Measurements from ENCODE around the gene TRAPPC3. TPM values are rescaled to one million over a fixed set of nuclear protein-coding genes. Genes with fewer than 3 reads are reported as not detected.
A peak's percentile ranks its signal among the peaks of the same experiment; 100 is the strongest.
"Not testable (repeated sequence)": the region's sequence is repeated elsewhere in the genome, so short reads cannot be mapped to it uniquely, and the experiment has no call there.

TRAPPC3 gene
- total RNA-seq (10 to 100 TPM; 61.7 to 63.1 TPM), polyA plus RNA-seq (117 TPM)

- DNase-seq: peak; percentile 99 to 100 (median 99)
- Mint-ChIP-seq H3K9me3 (no peaks in the 10 kb centered on the region), H3K4me1 (peaks cover 65 to 81% (median 73%) of the 10 kb centered on the region in 3 donors), H3K4me3 (peak within 1 kb of the TSS; percentile 95 to 100 (median 99)), H3K36me3 (peaks cover 0 to 13% (median 2%) of the 10 kb centered on the region in 3 donors), H3K27ac (peak within 1 kb of the TSS; percentile 98 to 100 (median 99)), H3K27me3 (peaks cover 0 to 1% of the 10 kb centered on the region in 2 donors)
- Histone ChIP-seq H3K4me3 (ENCODE audit: low read length) (peak within 1 kb of the TSS; percentile 66), H3K9me3 (ENCODE audit: low read length) (no peaks in the 10 kb centered on the region), H3K36me3 (ENCODE audit: insufficient read depth, low read length) (no peaks in the 10 kb centered on the region), H3K4me1 (ENCODE audit: insufficient read depth, low read length) (peaks cover 56% of the 10 kb centered on the region), H3K27me3 (ENCODE audit: insufficient read depth, low read length, poor library complexity, severe bottlenecking) (no peaks in the 10 kb centered on the region), H3K27ac (ENCODE audit: low read depth, low read length) (peak within 1 kb of the TSS; percentile 87)
- ChIA-PET CTCF (interaction anchor here (0.6 to 4.2 kb wide), 34 partner anchors 8 to 1144 kb away, joined by 3 to 190 read pairs (median 4); partner anchors contain the start of genes LSM10 and THRAP3), POLR2A (interaction anchor here (0.5 to 4.0 kb wide), 15 partner anchors 11 to 401 kb away, joined by 3 to 43 read pairs (median 5); partner anchors contain the start of genes ADPRS, AGO1, SH3D21 and STK40)
Observed at GRCh38 chr1:36149237-36149972, at the start of gene TRAPPC3. Gene TRAPPC3 (minus strand): TSS chr1:36149486. CDS start chr1:36149378, 108 bp downstream.

GRCh38 chr1:36198641-36199040 is 49.4 kb upstream of the TRAPPC3 start:
- H3K4me3 Mint-ChIP-seq: no peak overlapping the region
- ChIA-PET POLR2A (no interaction called here), CTCF (no interaction called here)
- Histone ChIP-seq H3K4me3 (ENCODE audit: low read length) (no peak overlapping the region), H3K4me1 (ENCODE audit: insufficient read depth, low read length) (no peaks in the 10 kb centered on the region), H3K9me3 (ENCODE audit: low read length) (no peaks in the 10 kb centered on the region), H3K27ac (ENCODE audit: low read depth, low read length) (no peak overlapping the region), H3K27me3 (ENCODE audit: insufficient read depth, low read length, poor library complexity, severe bottlenecking) (no peaks in the 10 kb centered on the region), H3K36me3 (ENCODE audit: insufficient read depth, low read length) (no peaks in the 10 kb centered on the region)
- peaks cover 0 to 7% of the 10 kb centered on the region in 2 donors for H3K27me3 Mint-ChIP-seq
- H3K9me3 Mint-ChIP-seq: no peaks in the 10 kb centered on the region
- DNase-seq: no peak
- no peak overlapping the region for H3K27ac Mint-ChIP-seq
- H3K36me3 Mint-ChIP-seq: no peaks in the 10 kb centered on the region
- H3K4me1 Mint-ChIP-seq: no peaks in the 10 kb centered on the region

- H3K9me3 Mint-ChIP-seq; H3K27ac ChIP-seq (ENCODE audit: low read depth, low read length); H3K27ac Mint-ChIP-seq; H3K4me1 ChIP-seq (ENCODE audit: insufficient read depth, low read length); H3K36me3 ChIP-seq (ENCODE audit: insufficient read depth, low read length); H3K36me3 Mint-ChIP-seq; H3K4me1 Mint-ChIP-seq; POLR2A ChIA-PET; H3K27me3 Mint-ChIP-seq; H3K4me3 Mint-ChIP-seq; DNase-seq; H3K4me3 ChIP-seq (ENCODE audit: low read length); H3K27me3 ChIP-seq (ENCODE audit: insufficient read depth, low read length, poor library complexity, severe bottlenecking); H3K9me3 ChIP-seq (ENCODE audit: low read length): not testable (repeated sequence)
- CTCF ChIA-PET: interaction anchor here (1.0 kb wide), 1 partner anchor 48 kb away, joined by 4 read pairs; the partner anchor contains the start of gene TRAPPC3
Observed at GRCh38 chr1:36196805-36197204, 47.5 kb upstream of the TRAPPC3 start.

GRCh38 chr1:36187800-36188593 is 38.7 kb upstream of the TRAPPC3 start:
- peak; percentile 67 to 89 (median 76) for DNase-seq
- peaks cover 0 to 1% of the 10 kb centered on the region in 2 donors for H3K27me3 Mint-ChIP-seq
- Histone ChIP-seq H3K4me1 (ENCODE audit: insufficient read depth, low read length) (peaks cover 5% of the 10 kb centered on the region), H3K27me3 (ENCODE audit: insufficient read depth, low read length, poor library complexity, severe bottlenecking) (no peaks in the 10 kb centered on the region), H3K36me3 (ENCODE audit: insufficient read depth, low read length) (no peaks in the 10 kb centered on the region), H3K27ac (ENCODE audit: low read depth, low read length) (no peak overlapping the region), H3K9me3 (ENCODE audit: low read length) (no peaks in the 10 kb centered on the region), H3K4me3 (ENCODE audit: low read length) (no peak overlapping the region)
- CTCF ChIA-PET: interaction anchor here (0.6 to 9.7 kb wide), 32 partner anchors 9 to 199 kb away, joined by 3 to 190 read pairs (median 5); partner anchors contain the start of genes MAP7D1, THRAP3 and TRAPPC3
- no peaks in the 10 kb centered on the region for H3K36me3 Mint-ChIP-seq
- POLR2A ChIA-PET: interaction anchor here (1.0 to 2.0 kb wide), 4 partner anchors 32 to 98 kb away, joined by 4 to 22 read pairs (median 6); partner anchors contain the start of genes MAP7D1, THRAP3 and TRAPPC3
- H3K27ac Mint-ChIP-seq: peak overlapping the region; percentile 0 to 94 (median 86)
- peaks cover 8 to 15% (median 12%) of the 10 kb centered on the region in 3 donors for H3K4me1 Mint-ChIP-seq
- no peak overlapping the region for H3K4me3 Mint-ChIP-seq
- H3K9me3 Mint-ChIP-seq: no peaks in the 10 kb centered on the region

GRCh38 chr1:36183309-36183856 is 34.1 kb upstream of the TRAPPC3 start:
- Mint-ChIP-seq H3K4me1 (peaks cover 10 to 17% (median 15%) of the 10 kb centered on the region in 3 donors), H3K27me3 (peaks cover 0 to 1% of the 10 kb centered on the region in 2 donors), H3K36me3 (peaks cover 0 to 36% (median 6%) of the 10 kb centered on the region in 3 donors), H3K9me3 (no peaks in the 10 kb centered on the region), H3K27ac (peak overlapping the region in 5 of 8 donors; percentile 30 to 93 (median 48)), H3K4me3 (no peak overlapping the region)
- peaks cover 17% of the 10 kb centered on the region for H3K36me3 ChIP-seq (ENCODE audit: insufficient read depth, low read length)
- H3K27me3 ChIP-seq (ENCODE audit: insufficient read depth, low read length, poor library complexity, severe bottlenecking): no peaks in the 10 kb centered on the region
- no peaks in the 10 kb centered on the region for H3K9me3 ChIP-seq (ENCODE audit: low read length)
- H3K27ac ChIP-seq (ENCODE audit: low read depth, low read length): no peak overlapping the region
- CTCF ChIA-PET: interaction anchor here (0.8 to 2.8 kb wide), 10 partner anchors 11 to 102 kb away, joined by 3 to 31 read pairs (median 4); partner anchors contain the start of gene TRAPPC3
- H3K4me3 ChIP-seq (ENCODE audit: low read length): no peak overlapping the region
- peaks cover 5% of the 10 kb centered on the region for H3K4me1 ChIP-seq (ENCODE audit: insufficient read depth, low read length)
- POLR2A ChIA-PET: interaction anchor here (0.6 to 1.6 kb wide), 5 partner anchors 22 to 36 kb away, joined by 3 to 11 read pairs (median 5); partner anchors contain the start of gene MAP7D1
- DNase-seq: no peak

GRCh38 chr1:36182734-36183133 is 33.4 kb upstream of the TRAPPC3 start:
- Mint-ChIP-seq H3K9me3 (no peaks in the 10 kb centered on the region), H3K27me3 (peaks cover 0 to 1% of the 10 kb centered on the region in 2 donors), H3K4me1 (peaks cover 5 to 12% (median 9%) of the 10 kb centered on the region in 3 donors), H3K36me3 (peaks cover 0 to 39% (median 6%) of the 10 kb centered on the region in 3 donors), H3K4me3 (no peak overlapping the region), H3K27ac (peak overlapping the region in 5 of 8 donors; percentile 37 to 93 (median 46))
- ChIA-PET POLR2A (interaction anchor here (0.6 to 1.6 kb wide), 5 partner anchors 21 to 36 kb away, joined by 3 to 11 read pairs (median 5); partner anchors contain the start of gene MAP7D1), CTCF (interaction anchor here (0.7 to 2.8 kb wide), 11 partner anchors 11 to 103 kb away, joined by 3 to 31 read pairs (median 4); partner anchors contain the start of gene TRAPPC3)
- Histone ChIP-seq H3K27me3 (ENCODE audit: insufficient read depth, low read length, poor library complexity, severe bottlenecking) (no peaks in the 10 kb centered on the region), H3K36me3 (ENCODE audit: insufficient read depth, low read length) (peaks cover 18% of the 10 kb centered on the region), H3K9me3 (ENCODE audit: low read length) (no peaks in the 10 kb centered on the region), H3K27ac (ENCODE audit: low read depth, low read length) (no peak overlapping the region), H3K4me3 (ENCODE audit: low read length) (no peak overlapping the region), H3K4me1 (ENCODE audit: insufficient read depth, low read length) (peaks cover 2% of the 10 kb centered on the region)
- DNase-seq: no peak

GRCh38 chr1:36179220-36179600 is 29.9 kb upstream of the TRAPPC3 start:
- Histone ChIP-seq H3K27me3 (ENCODE audit: insufficient read depth, low read length, poor library complexity, severe bottlenecking) (no peaks in the 10 kb centered on the region), H3K27ac (ENCODE audit: low read depth, low read length) (no peak overlapping the region), H3K4me1 (ENCODE audit: insufficient read depth, low read length) (no peaks in the 10 kb centered on the region), H3K36me3 (ENCODE audit: insufficient read depth, low read length) (peaks cover 37% of the 10 kb centered on the region), H3K4me3 (ENCODE audit: low read length) (no peak overlapping the region), H3K9me3 (ENCODE audit: low read length) (no peaks in the 10 kb centered on the region)
- DNase-seq: no peak
- Mint-ChIP-seq H3K36me3 (peaks cover 0 to 68% (median 6%) of the 10 kb centered on the region in 3 donors), H3K27ac (no peak overlapping the region), H3K9me3 (no peaks in the 10 kb centered on the region), H3K4me1 (peaks cover 5 to 11% (median 7%) of the 10 kb centered on the region in 3 donors), H3K27me3 (no peaks in the 10 kb centered on the region), H3K4me3 (no peak overlapping the region)
- CTCF ChIA-PET: interaction anchor here (2.0 kb wide), 1 partner anchor 9 kb away, joined by 7 read pairs; no protein-coding TSS in a partner anchor
- POLR2A ChIA-PET: no interaction called here

All from CD8-positive, alpha-beta memory T cell (primary cell).